Hematopoietic multipotent progenitor cell (in vitro differentiated cells): Measurements from ENCODE around the gene SNCB. TPM values are rescaled to one million over a fixed set of nuclear protein-coding genes. Genes with fewer than 3 reads are reported as not detected.
A peak's percentile ranks its signal among the peaks of the same experiment; 100 is the strongest.

Experiments used
- DNase-seq, 3 donors: peaks; one replicate each; pipeline ENCODE4 v3.0.0-alpha.2; 2011 to 2015; ENCODE audit warnings: low read depth in 2 of 3, low spot score in 2 of 3
- total RNA-seq: library from RNA; depleted of rRNA; stranded (reverse); fragments of >200 nt; gene quantifications from one replicate; pipeline ENCODE4 v1.2.3, GENCODE V29; 2012

SNCB gene
- total RNA-seq, 1 donor, result not detected

DNA sequence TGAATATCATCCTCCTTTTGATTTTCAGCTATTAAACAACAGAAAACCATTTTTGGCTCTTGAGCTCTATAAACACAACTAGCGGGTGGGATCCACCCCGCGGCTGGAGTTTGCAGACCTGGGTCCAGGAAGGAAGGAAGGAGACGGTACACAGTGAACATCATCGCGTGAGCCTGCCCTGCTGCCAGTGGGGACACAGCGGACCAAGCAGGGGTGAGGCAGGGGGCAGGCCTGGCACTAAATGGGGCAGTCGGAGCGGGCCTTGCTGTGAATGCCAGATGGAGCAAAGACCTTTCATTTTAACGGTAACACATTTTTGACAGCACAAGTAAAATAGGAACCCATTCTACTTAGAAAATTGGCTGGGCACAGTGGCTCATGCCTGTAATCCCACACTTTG is 31.3 kb upstream of the SNCB start:
- DNase-seq, result no peak

DNA sequence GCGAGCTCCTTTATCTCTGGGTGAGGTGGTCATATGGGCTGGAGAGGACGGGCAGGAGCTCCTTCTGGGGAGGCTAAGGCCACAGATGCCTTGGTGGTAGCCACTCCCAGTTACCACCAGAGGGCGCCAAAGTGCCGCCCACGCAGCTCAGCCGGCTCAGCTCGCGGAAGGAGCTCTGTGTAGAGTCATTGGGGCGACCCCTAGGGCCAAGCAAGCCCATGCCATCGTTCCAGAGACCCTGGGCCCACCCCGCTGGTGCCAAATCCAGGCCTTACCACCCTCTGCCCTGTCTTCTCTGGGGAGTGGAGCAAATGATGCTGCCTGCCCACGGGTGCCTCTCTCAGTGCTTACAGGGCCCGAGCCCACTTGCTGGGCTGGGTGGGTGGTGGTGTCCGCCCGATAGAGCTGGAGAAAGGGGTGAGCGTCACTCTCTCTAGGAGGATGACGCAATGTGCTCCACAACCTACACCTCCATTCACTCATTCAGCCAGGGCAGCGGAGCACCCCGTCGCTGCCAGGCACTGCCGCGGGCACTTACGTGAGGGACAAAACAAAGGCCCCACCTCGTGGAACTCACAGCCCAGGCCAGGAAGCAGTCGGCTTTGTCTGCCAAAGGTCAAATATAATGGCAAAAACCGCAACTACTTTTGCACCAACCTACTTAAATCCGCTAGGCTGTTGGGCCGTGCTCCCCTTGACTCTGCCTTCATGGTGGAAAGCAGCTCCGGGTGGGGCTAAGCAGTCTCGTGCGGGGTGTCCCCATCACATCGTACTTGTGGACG is 30.7 kb upstream of the SNCB start:
- peak; percentile 80 to 87 (median 86) for DNase-seq

DNA sequence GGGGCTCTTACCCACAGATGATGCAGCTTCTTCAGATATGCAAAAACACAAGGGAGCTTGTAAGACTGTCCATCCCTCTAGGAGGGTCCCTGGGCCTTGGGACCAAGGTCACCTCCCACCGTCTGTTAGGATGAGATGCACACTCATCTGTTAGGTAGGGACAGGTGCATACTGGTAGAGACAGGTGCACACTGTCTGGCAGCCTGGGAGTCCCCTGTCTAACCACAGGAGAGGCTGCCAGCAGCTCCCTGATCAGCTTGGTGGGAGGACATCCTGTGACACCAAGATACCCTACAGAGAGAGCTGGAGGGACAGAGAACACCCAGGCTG is 30.2 kb upstream of the SNCB start:
- DNase-seq, result no peak

DNA sequence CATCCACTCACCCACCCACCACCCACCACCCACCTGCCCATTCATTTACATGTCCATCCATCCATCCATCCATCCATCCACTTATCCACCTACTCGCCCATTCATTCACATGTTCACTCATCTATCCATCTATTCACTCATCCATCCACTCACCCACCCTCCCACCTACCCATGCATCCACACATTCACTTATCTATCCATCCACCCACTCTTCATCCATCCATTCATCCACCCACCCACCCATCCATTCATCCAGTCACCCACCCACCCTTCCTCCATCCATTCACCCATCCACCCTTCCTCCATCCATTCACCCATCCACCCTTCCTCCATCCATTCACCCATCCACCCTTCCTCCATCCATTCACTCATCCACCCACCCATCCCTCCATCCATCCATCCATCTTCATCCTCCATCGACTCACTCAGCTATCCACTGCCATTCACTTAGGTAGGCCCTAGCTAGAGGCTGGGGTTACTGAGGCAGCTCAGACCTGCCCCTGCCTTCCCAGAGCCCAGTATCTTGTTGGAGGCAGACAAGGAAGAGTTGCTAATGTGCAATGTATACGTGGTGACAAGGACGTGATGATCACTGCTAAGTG is 29.6 kb upstream of the SNCB start:
- DNase-seq, result no peak

DNA sequence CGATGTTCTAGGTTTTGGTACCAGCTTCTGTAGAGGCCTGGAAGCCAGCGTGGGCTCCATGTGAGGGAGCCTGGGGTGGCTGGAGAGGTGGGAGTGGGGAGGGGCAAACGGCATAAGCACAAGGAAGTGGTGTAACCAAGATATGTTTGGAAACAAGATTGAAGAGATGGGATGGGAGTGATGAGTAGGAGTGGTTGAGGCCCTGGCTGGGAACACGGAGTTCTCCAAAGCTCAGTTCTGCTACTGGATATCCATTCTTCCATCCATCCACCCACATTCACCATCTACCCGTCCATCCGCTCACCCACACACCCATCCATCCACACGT is 29.1 kb upstream of the SNCB start:
- DNase-seq, result no peak

DNA sequence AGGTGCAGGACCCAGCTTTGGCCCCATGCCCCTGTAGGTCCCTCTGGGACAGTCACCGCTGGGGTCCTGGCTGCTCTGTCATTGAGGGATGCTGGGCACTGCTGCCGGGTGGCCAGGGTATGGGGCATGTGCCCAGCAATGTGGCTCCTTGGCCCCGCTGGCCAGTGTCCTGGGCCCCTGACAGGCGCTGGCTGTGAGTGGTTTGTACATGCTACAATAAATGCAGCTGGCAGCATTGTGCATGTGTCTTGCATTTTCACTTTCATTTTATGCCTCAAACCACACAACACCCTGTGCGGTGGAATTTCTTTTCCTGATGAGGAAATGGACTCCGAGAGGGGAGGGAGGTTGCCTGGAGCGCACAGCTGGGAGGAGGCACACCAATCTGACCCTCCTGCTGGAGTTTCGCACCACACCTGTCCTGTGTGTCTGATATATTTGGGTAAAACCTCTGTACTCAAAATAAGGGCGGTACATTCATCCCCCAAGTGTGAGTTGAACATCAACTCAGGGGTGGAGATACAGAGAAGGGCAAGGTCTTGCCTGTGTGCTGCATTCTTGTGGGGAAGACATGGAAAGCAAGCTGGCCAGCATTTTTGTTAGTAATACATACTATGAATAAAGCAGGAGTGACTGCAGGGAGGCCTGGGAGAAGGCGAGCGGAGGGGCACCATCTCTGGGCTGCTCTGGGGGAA is 28.6 kb upstream of the SNCB start:
- DNase-seq, result peak in 2 of 3 donors; percentile 53 to 75

DNA sequence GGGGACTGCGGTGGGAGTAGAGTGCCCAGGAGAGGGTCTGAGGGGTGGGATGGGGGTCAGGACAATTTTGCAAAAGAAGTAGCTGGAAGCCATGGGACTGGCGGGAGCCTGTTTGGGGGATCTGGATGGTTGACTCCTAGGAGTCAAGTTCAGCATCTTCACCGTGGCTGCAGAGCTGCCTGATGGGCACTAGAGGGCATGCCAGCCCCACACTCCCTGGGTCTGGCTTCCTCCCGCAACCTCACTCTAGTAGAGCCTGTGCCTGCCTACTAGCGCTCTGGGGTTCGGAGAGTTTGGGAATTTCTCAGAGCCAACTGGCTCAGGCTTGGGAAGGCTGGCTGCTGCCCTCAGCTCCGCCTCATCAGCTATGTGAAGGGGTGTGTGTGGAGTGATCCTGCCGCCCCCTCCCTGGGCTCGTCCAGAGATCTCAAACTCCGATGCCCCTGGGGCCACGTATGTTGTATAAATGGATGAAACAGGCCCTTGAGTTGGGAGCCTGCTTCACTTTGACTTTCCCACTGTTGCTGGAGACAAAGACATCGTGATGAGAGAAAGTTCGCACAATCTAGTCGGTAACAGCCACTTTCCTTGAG is 27.8 kb upstream of the SNCB start:
- DNase-seq, result peak in 2 of 3 donors; percentile 59 to 75

DNA sequence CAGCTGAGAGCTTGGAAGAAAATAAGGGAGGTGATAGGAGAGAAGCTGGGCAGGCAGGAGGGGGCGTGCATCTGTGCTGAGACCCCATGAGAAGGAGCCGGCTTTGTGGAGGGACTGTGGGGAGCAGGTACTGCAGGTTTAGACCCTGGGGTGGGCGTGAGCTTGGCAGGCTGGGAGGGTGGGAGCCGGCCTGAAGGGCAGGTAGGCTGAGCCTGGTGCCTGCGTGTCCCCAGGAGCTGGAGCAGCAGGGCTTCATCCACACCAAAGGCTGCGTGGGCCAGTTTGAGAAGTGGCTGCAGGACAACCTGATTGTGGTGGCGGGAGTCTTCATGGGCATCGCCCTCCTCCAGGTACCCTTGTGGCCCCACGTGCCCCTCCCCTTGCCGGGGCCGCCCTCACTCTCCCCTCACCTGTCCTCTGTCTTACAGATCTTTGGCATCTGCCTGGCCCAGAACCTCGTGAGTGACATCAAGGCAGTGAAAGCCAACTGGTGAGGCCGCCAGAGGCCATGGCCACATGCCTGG is 26.2 kb upstream of the SNCB start:
- DNase-seq, result no peak

DNA sequence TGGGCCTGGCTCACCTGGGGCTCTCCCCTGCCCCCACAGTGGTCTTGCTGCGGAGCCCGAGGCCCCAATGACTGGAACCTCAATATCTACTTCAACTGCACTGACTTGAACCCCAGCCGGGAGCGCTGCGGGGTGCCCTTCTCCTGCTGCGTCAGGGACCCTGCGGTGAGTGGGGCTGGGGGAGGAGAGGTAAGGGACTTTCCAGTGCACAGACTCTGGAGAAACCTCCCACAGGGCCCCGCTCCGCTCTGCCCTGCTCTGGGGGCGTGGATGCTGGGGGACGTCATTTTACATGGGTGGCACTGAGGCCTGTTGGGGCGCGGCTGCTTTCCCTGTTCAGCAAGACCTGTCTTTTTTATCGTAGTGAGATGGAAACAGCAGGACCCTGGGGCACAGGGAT is 24.5 kb upstream of the SNCB start:
- no peak for DNase-seq

DNA sequence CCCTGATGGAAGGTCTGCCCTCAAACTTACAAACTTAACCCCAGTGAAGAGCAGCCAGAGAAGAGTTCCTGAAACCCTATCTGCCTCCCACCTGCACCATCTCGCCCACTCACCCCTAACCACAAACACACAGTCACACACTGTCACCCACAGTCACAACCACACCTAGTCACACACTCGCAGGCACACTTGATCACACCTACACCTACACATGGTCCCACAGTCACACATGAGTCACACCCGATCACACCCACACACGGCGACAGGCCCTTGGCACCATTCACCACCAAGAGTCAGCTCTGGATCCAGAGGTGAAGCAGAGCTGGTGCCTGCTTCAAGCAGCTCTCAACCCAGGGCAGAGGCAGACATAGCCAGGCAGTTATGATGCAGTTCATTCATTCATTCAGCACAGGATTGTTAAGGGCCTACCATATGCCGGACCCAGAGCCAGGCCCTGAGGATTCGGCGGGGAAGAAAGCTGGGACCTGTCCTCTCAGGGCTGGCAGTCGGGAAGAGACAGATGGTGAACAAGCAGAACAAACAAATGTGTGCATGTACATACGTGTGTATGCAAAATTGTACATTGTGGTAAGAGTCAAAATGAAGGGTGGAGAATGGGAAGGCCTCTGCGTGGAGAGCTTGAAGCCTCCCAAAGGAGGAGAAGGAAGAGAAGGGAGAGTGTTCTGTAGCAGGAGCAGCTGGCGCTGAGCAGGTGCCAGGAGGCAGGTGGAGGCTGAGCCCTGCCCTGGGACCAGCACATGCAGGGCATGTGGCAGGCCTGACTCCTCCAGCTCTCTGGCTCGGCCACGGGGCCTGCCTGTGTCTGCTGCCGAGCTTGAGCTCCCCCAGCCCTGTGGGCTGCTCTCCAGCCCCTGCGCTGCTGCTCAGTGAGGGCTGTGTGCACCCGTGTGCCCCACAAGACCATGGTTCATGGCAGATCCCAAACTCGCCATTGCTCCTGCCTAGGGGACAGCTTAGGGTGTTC is 23.4 kb upstream of the SNCB start:
- DNase-seq, result no peak

DNA sequence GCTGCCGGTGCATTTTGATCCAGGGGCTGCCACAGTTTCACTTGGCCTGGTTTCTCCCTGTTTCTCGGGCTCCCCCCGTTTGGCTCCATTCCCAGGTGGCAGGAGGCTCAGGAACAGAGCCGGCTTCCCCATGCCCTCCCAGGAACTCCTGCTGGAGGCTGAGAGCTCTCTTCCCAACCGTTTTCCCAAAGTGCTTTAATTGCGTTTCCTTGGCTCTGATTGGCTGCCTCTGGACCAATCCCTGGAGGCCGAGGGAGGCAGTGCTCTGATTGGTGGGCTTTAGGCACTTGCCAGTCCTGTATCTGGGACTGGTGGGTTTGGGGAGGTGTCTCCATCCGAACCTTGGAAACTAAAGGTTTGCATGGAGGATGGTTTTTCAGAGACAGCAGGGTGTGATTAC is 21.8 kb upstream of the SNCB start:
- no peak for DNase-seq

DNA sequence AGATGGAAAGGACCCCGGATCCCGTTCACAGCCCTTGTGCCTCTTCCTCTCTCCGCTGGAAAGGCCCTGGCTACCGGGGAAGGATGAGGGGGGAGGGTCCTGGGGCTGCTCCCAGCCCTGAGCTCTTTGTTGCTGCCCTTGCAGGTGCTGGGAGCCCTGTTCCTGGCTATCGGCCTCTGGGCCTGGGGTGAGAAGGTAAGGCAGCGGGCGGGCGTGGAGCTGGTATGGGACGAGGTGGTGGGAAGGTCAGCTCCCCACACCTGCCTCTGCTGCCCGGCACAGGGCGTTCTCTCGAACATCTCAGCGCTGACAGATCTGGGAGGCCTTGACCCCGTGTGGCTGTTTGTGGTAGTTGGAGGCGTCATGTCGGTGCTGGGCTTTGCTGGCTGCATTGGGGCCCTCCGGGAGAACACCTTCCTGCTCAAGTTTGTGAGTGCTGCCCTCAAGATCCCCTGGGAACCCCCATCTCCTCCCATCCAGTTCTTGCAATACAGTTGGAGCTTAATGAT is 21.2 kb upstream of the SNCB start:
- no peak for DNase-seq

DNA sequence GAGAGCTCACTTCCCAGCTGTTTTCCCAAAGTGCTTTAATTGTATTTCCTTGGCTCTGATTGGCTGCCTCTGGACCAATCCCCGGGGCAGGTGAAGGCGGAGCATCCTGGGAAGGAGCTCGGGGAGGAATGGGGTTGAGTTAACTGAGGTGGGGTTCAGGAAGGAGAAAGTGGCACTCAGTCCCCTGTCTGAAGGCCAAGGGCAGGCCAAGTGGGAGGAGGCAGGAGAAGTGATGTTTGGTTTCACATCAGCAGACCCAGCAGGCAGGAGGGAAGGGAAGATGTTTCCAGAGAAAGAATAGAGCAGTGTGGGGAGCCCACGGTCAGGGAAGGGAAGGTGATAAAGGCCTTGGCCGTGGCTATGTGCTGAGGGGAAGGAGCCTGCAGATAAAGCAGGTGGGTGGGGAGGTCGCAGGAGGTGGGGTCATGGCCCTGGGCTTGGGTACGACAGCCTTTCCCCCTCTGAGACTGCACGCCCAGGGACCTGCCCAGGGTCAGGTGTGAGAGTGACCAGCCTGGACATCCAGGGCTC is 20.1 kb upstream of the SNCB start:
- no peak for DNase-seq

DNA sequence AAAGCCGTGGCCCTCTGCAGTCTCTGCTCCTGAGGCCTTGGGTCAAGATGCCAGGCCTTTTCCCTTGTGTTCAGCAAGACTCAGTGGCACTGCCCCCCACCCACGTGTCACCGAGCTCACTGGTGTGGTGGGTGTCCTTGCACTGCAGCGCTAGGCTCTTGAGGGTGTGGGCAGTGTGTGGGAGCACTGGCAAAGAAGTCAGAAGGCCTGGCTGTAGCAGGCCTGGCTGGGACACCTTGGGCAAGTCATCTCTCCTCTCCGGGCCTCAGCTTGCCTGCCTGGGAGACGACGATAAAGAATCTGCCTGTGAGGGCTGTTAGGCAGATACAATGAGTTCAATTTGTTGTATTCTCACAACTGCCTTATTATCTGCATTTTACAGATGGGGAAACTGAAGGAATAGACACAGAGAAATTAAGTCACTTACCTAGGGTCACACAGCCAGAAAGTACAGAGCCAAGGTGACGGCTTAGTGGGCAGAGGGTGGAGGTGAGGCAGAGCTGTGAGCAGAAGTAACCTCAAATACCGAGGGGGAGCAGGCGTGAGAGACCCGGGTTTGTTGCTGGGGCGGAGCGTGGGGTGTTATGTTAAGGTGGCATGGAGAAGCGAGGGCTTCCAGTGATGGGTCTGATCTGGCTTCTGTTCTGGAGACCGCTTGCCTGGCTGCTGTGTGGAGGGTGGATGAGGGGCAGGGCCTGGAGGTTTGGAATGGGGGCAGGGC is 18.3 kb upstream of the SNCB start:
- no peak for DNase-seq

DNA sequence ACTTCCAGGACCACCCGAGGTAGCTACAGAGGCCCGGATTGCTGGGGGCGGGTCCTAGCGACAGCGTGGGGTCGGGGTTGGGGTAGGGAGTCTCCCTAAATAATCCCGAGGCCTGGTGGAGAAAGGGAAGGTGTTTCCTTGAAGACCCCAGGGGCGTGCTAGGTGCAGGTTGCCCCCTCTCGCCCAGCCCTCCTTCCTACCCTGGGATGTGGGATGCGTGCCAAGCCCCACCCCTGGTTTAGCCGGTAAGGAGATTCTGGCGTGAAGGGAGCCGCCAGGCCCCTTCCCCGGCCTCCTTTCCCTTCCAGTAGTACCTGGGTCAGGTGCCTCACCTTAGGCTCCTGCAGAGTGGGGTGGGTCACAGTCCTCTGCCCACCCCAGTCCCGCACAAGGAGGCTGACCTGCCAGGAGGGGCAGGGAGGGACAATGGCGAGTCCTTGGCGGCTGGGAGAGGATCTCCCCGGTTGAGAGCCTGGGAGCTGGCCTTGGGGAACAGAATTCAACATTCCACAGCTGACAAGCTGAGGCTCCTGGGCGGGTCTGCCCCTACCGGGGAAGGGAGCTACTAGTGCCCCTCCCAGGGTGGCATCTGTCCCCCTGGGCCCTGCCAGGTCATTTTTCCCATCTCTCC is 17.6 kb upstream of the SNCB start:
- DNase-seq, result no peak

DNA sequence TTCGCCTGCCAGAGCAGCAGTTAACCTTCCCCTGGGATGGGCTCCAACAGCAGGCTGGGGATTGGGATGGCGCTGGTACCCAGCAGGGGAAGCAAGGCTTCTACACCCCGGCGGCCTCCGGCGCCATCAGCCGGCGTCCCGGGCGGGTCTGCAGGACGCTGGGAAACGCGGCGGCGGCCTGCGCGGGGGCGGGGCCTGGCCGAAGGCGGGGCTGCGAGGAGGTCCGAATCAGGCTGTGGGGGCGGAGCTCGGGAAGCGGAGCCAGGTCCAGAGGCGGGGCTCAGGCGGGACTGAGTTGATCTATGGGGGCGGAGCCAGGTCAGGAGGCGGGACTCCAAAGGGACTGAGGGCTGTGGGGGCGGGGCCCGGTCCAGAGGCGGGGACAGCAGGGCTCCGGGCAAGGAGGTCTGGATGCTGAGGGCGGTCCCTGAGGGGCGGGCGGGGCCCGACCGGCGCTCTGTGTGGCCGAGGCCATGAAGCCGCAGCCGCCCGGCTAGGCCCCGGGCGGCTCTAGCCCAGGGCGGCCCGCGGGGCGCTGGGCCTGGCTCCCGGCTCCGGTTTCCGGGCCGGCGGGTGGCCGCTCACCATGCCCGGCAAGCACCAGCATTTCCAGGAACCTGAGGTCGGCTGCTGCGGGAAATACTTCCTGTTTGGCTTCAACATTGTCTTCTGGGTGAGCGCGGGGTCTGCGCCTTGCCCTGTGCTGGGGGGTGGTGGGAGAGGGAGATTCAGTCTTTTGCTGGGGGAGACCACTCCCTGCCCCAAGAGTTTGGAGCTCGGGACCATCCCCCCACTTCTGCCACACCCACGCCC is 16.9 kb upstream of the SNCB start, which contains the start of gene TSPAN17:
Gene TSPAN17, plus strand, starts transcription at position 455 of the 813 bp plus-strand sequence. Its CDS starts 132 bp downstream, at position 587.
- peak; percentile 89 to 98 (median 98) for DNase-seq

DNA sequence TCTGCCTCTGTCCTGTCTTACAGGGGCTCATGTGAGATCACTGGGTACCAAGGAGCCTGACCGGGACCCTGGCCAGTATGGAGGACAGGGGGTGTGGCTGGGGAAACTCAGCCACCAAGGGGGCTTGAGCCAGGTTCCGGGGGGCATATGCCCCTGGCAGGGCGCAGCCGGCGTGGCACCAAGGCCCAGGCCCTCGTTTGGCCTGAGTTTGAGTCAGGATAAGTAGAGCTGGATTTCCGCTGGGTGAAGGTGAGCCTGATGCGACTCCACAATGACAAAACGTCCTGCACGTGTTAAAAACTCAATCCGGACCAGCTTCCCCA is 16.3 kb upstream of the SNCB start:
- no peak for DNase-seq
